Neural cell (in vitro differentiated cells): Measurements from ENCODE around the gene CRTAC1. TPM values are rescaled to one million over a fixed set of nuclear protein-coding genes. Genes with fewer than 3 reads are reported as not detected.

Experiments
- H2AFZ ChIP-seq: fragments of 200-600, 300-800 bp; sonication (generic), shearing (Covaris generic); 2 replicates; pipeline ENCODE4 v1.6.0; 2014; ENCODE audit warnings: low read depth, mild to moderate bottlenecking, antibody characterized with exemption, low read length, moderate library complexity
- H3F3A ChIP-seq: fragments of 200-600 bp; shearing (Covaris generic); 2 replicates; pipeline ENCODE4 v1.6.1; 2016; ENCODE audit warnings: mild to moderate bottlenecking, moderate library complexity, mixed read lengths, antibody characterized with exemption, low read length; ENCODE audit not compliant: insufficient read depth, poor library complexity, severe bottlenecking
- H3K27ac ChIP-seq: fragments of 200-600, 300-800 bp; sonication (generic), shearing (Covaris generic); 2 replicates; pipeline ENCODE4 v1.5.1; 2014; ENCODE audit warnings: mild to moderate bottlenecking, low read length, moderate library complexity
- H3K27me3 ChIP-seq: fragments of 300-800, 200-600 bp; sonication (generic), shearing (Covaris generic); 2 replicates; pipeline ENCODE4 v1.6.0; 2014; ENCODE audit warnings: mild to moderate bottlenecking, low read depth, low read length, moderate library complexity; ENCODE audit not compliant: insufficient read depth
- H3K36me3 ChIP-seq: fragments of 300-800, 200-600 bp; sonication (generic), shearing (Covaris generic); 2 replicates; pipeline ENCODE4 v1.5.1; 2014; ENCODE audit warnings: mild to moderate bottlenecking, antibody characterized with exemption, low read length, moderate library complexity; ENCODE audit not compliant: insufficient read depth
- H3K4me2 ChIP-seq: fragments of 300-800, 200-600 bp; sonication (generic), shearing (Covaris generic); 2 replicates; pipeline ENCODE4 v1.6.0; 2014; ENCODE audit warnings: mild to moderate bottlenecking, low read length
- H3K4me3 ChIP-seq: fragments of 300-800, 200-600 bp; sonication (generic), shearing (Covaris generic); 2 replicates; pipeline ENCODE4 v1.5.1; 2014; ENCODE audit warnings: mild to moderate bottlenecking, low read length, moderate library complexity
- H3K79me2 ChIP-seq: fragments of 200-600 bp; shearing (Covaris generic); replicated peaks from 2 replicates; pipeline ENCODE4 v1.6.0; 2014; ENCODE audit warnings: mild to moderate bottlenecking, low read length, moderate library complexity; ENCODE audit not compliant: insufficient read depth
- H3K9ac ChIP-seq: fragments of 300-800, 200-600 bp; sonication (generic), shearing (Covaris generic); 2 replicates; pipeline ENCODE4 v1.6.1; 2016; ENCODE audit warnings: mild to moderate bottlenecking, low read length, mixed read lengths
- H3K9me2 ChIP-seq: fragments of 200-600 bp; shearing (Covaris generic); 2 replicates; pipeline ENCODE4 v1.6.1; 2016; ENCODE audit warnings: mild to moderate bottlenecking, low read length, mixed read lengths; ENCODE audit not compliant: insufficient read depth
- H3K9me3 ChIP-seq: fragments of 200-600, 300-800 bp; sonication (generic), shearing (Covaris generic); 2 replicates; pipeline ENCODE4 v1.6.1; 2016; ENCODE audit warnings: mild to moderate bottlenecking, mixed run types, low read length, moderate library complexity, mixed read lengths
- H4K20me1 ChIP-seq: fragments of 200-600 bp; shearing (Covaris generic); 2 replicates; pipeline ENCODE4 v1.6.1; 2016; ENCODE audit warnings: mild to moderate bottlenecking, mixed run types; ENCODE audit not compliant: insufficient read depth
- CTCF ChIP-seq: fragments of 450-650 bp; IDR thresholded peaks from 2 replicates; pipeline ENCODE4 v1.5.1; 2014; ENCODE audit warnings: antibody characterized with exemption, mild to moderate bottlenecking, moderate library complexity; ENCODE audit not compliant: poor library complexity, severe bottlenecking
- EP300 ChIP-seq: fragments of 450-650 bp; conservative IDR thresholded peaks from 2 replicates; pipeline ENCODE4 v1.6.1; 2014; ENCODE audit warnings: antibody characterized with exemption, mild to moderate bottlenecking, moderate library complexity; ENCODE audit not compliant: poor library complexity, severe bottlenecking
- EZH2 ChIP-seq: fragments of 200-600, 300-800 bp; shearing (Covaris generic), sonication (generic); IDR thresholded peaks from 2 replicates; pipeline ENCODE4 v1.6.1; 2014; ENCODE audit warnings: antibody characterized with exemption, low read length, borderline replicate concordance, mild to moderate bottlenecking; ENCODE audit not compliant: insufficient read depth, poor library complexity, severe bottlenecking
- MXI1 ChIP-seq: fragments of 450-650 bp; conservative IDR thresholded peaks from 2 replicates; pipeline ENCODE4 v1.6.1; 2014; ENCODE audit warnings: antibody characterized with exemption, mild to moderate bottlenecking; ENCODE audit not compliant: poor library complexity, severe bottlenecking
- POLR2AphosphoS5 ChIP-seq: IDR thresholded peaks from 2 replicates; pipeline ENCODE4 v1.6.1; 2012
- RAD21 ChIP-seq: fragments of 450-650 bp; conservative IDR thresholded peaks from 2 replicates; pipeline ENCODE4 v1.6.1; 2014; ENCODE audit warnings: antibody characterized with exemption, mild to moderate bottlenecking, moderate library complexity
- REST ChIP-seq: IDR thresholded peaks from 2 replicates; pipeline ENCODE4 v1.6.1; 2012; ENCODE audit warnings: borderline replicate concordance
- SMC3 ChIP-seq: fragments of 450-650 bp; conservative IDR thresholded peaks from 2 replicates; pipeline ENCODE4 v1.6.1; 2014; ENCODE audit warnings: antibody characterized with exemption, mild to moderate bottlenecking, moderate library complexity; ENCODE audit not compliant: poor library complexity
- TAF1 ChIP-seq: IDR thresholded peaks from 2 replicates; pipeline ENCODE4 v1.6.1; 2012; ENCODE audit warnings: low read depth
- polyA plus RNA-seq: library from polyadenylated mRNA; depleted of rRNA; stranded (reverse); fragments of >200 nt; gene quantifications from 2 replicates; pipeline ENCODE4 v1.2.3, GENCODE V29; 2014

The CRTAC1 gene
- polyA plus RNA-seq, 1 donor from 2014 or later: 1.1 TPM

- H3F3A ChIP-seq: no peaks in the 10 kb centered on the region
- no peak overlapping the region for H3K4me2 ChIP-seq
- no peak overlapping the region for H2AFZ ChIP-seq
Measured at GRCh38 chr10:97949462-97949861, 81.0 kb downstream of the CRTAC1 start.

GRCh38 chr10:97948822-97949221 lies 81.6 kb downstream of the CRTAC1 start:
- Histone ChIP-seq H3K27ac (no peak overlapping the region), H3K9ac (no peak overlapping the region), H3F3A (no peaks in the 10 kb centered on the region), H3K4me3 (no peak overlapping the region), H4K20me1 (no peaks in the 10 kb centered on the region), H2AFZ (no peak overlapping the region), H3K79me2 (no peaks in the 10 kb centered on the region), H3K27me3 (no peaks in the 10 kb centered on the region), H3K4me2 (no peak overlapping the region), H3K9me3 (no peaks in the 10 kb centered on the region), H3K9me2 (no peaks in the 10 kb centered on the region), H3K36me3 (no peaks in the 10 kb centered on the region)
- no peak for TF ChIP-seq REST

More at GRCh38 chr10:97949462-97949861, 81.0 kb downstream of the CRTAC1 start:
- Histone ChIP-seq H3K27ac (no peak overlapping the region), H3K4me3 (no peak overlapping the region), H3K79me2 (no peaks in the 10 kb centered on the region), H3K9me3 (no peaks in the 10 kb centered on the region), H3K9me2 (no peaks in the 10 kb centered on the region), H3K27me3 (no peaks in the 10 kb centered on the region), H3K36me3 (no peaks in the 10 kb centered on the region), H4K20me1 (no peaks in the 10 kb centered on the region), H3K9ac (no peak overlapping the region)
- TF ChIP-seq REST (no peak), EP300 (no peak), TAF1 (no peak), MXI1 (no peak), EZH2 (no peak), SMC3 (no peak), CTCF (no peak), RAD21 (no peak), POLR2AphosphoS5 (no peak)
